ENCODE data around the gene MAPK8. TPM values are rescaled to one million over a fixed set of nuclear protein-coding genes. Genes with fewer than 3 reads are reported as not detected.

Gene MAPK8
- total and polyA plus RNA-seq, 4 donors = 75.8 to 107 (median 88.7) TPM

DNA sequence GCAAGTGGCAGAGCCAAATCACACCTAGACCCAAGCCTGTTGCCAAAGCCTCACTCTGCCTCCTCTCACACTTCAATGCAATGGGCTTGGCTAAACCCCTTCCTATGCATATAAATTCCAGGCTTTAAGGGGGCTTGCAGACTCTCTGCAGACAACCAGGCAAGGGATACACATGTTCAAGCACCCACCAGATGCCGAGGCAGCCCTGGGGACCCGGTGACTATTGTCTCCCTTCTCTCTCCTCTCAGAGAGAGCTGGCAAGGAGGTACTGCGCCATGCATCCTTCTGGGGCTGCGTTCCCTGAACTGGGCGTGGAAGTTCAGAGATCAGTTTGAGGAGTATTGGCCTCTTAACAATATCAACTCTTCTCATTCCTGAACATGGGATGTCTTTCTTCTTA lies 167.2 kb downstream of the MAPK8 start:
- Histone ChIP-seq H3K27me3 (ENCODE audit: control insufficient read depth, insufficient read depth, low read length) (no peaks in the 10 kb centered on the region), H3K4me3 (ENCODE audit: low read depth, low read length) (no peak overlapping the region), H3K36me3 (ENCODE audit: control insufficient read depth, insufficient read depth, low read length) (no peaks in the 10 kb centered on the region), H3K27ac (ENCODE audit: low read depth, low read length) (no peak overlapping the region), H3K9me3 (ENCODE audit: control insufficient read depth, insufficient read depth, low read length) (no peaks in the 10 kb centered on the region), H3K4me1 (ENCODE audit: control insufficient read depth, insufficient read depth, low read length) (peaks cover 25% of the 10 kb centered on the region)
- 85% methylated on average over 3 of the region's 5 CpGs for WGBS (ENCODE audit: insufficient coverage)
- DNase-seq (ENCODE audit: low read depth in 4 of 6, low spot score in 6 of 6) = no peak

DNA sequence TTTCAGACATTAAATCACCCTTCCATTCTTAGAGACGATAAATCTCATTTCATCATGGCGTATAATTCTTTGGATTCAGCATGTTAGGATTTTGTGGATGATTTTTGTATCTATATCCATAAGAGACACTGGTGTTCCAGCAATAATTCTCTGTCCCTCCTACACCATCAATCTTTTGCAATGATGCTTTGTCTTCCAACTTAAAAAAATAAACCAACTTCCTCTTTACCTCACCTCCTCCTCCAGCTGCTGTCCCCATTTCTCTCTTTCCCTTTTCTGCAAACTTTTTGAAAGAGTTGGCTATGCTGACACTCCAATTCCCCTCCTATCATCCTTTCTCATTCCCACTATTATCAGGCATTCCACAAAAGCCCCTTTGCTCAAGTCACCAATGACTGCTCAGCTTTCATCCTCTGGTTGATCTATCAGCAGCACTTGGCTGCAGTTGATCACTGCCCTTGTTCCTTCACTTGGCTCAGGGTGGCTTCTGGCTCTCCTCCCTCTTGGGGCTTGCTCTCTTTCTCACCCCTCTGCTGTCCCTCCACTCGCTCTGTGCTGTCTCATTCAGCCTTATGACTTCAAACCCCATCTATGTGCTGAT lies 168.4 kb downstream of the MAPK8 start:
- DNase-seq (ENCODE audit: low read depth in 4 of 6, low spot score in 6 of 6) = no peak
- H3K4me1 ChIP-seq (ENCODE audit: control insufficient read depth, insufficient read depth, low read length) = peaks cover 17% of the 10 kb centered on the region
- no peak overlapping the region for H3K27ac ChIP-seq (ENCODE audit: low read depth, low read length)
- no peaks in the 10 kb centered on the region for H3K27me3 ChIP-seq (ENCODE audit: control insufficient read depth, insufficient read depth, low read length)
- 50% methylated on average over 1 of the region's 3 CpGs for WGBS (ENCODE audit: insufficient coverage)
- no peaks in the 10 kb centered on the region for H3K9me3 ChIP-seq (ENCODE audit: control insufficient read depth, insufficient read depth, low read length)
- peaks cover 2% of the 10 kb centered on the region for H3K36me3 ChIP-seq (ENCODE audit: control insufficient read depth, insufficient read depth, low read length)
- no peak overlapping the region for H3K4me3 ChIP-seq (ENCODE audit: low read depth, low read length)

DNA sequence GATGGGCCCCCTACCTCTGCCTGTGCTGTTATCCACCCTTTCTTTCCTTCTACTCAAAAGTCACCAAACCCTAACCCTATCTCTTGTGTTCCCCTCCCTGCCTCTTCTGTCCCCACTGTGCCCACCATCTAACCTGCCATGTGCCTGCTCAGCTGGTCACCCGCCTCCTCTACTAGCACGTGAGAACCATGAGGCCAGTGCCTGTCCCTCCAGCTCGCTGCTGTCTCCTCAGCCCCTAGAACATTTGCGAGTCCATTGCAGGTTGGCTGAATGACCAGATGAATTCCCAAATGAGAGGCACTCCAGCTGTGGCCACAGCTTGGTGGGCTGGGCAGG lies 169.4 kb downstream of the MAPK8 start:
- Histone ChIP-seq H3K9me3 (ENCODE audit: control insufficient read depth, insufficient read depth, low read length) (no peaks in the 10 kb centered on the region), H3K27me3 (ENCODE audit: control insufficient read depth, insufficient read depth, low read length) (no peaks in the 10 kb centered on the region), H3K4me3 (ENCODE audit: low read depth, low read length) (no peak overlapping the region), H3K4me1 (ENCODE audit: control insufficient read depth, insufficient read depth, low read length) (peaks cover 12% of the 10 kb centered on the region), H3K36me3 (ENCODE audit: control insufficient read depth, insufficient read depth, low read length) (peaks cover 2% of the 10 kb centered on the region), H3K27ac (ENCODE audit: low read depth, low read length) (no peak overlapping the region)
- 94% methylated on average over 4 of the region's 4 CpGs for WGBS (ENCODE audit: insufficient coverage)
- DNase-seq (ENCODE audit: low read depth in 4 of 6, low spot score in 6 of 6) = no peak

DNA sequence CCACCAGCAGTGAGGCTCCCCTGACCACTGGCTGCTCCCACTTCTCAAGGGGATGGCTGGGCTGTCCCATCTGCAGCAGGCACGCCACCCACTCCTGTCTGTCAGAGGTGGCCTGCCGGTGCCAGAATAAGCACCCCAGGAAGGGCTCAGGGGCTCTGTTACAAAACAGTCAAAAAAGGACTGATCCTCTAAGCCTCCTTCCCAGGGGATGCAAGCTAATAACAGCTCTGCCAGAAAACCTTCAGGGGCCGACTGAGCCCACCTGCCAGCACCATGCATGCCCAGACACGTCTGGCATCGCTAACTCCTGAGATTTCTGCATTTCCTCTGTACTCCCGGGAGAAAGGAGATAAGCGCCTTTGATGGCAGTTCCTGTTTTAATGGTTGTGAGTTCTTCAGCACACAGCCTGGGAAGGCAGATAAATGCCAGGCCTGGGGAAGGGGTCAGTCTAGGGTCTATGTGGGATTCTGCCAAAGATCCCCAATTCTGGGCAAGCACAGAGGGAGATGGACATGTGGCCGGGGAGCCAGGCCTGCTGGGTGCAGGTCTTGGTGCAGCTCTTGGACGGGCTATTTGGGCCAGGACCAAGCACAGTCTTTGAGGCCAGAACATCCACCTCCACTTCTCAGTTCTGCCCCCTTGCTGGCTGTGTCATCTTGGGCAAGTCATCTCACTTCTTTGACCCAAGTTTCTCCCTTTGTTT lies 170.0 kb downstream of the MAPK8 start:
- H3K27ac ChIP-seq (ENCODE audit: low read depth, low read length) = no peak overlapping the region
- no peak overlapping the region for H3K4me3 ChIP-seq (ENCODE audit: low read depth, low read length)
- 83% methylated on average over 7 of the region's 9 CpGs for WGBS (ENCODE audit: insufficient coverage)
- H3K9me3 ChIP-seq (ENCODE audit: control insufficient read depth, insufficient read depth, low read length) = no peaks in the 10 kb centered on the region
- no peaks in the 10 kb centered on the region for H3K27me3 ChIP-seq (ENCODE audit: control insufficient read depth, insufficient read depth, low read length)
- H3K4me1 ChIP-seq (ENCODE audit: control insufficient read depth, insufficient read depth, low read length) = peaks cover 15% of the 10 kb centered on the region
- DNase-seq (ENCODE audit: low read depth in 4 of 6, low spot score in 6 of 6) = peak in 2 of 6 donors; percentile 35 to 51
- H3K36me3 ChIP-seq (ENCODE audit: control insufficient read depth, insufficient read depth, low read length) = peaks cover 2% of the 10 kb centered on the region

DNA sequence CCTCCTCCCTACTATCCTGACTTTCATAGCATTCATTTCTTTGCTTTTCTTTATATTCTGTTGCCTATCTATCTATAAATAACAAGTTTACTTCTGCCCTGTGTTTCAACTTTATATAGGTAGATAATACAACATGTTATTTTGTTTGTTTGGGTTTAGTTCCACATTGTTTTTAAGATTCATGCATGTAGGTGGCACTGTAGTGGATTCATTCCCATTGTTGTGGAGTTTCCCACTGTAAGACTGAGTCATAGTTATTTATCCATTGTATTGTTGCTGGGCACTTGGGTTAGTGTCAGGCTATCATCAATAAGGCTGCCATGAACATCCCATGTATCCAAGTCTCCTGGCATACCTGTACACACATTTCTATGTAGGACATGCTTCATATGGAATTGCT lies 170.7 kb downstream of the MAPK8 start:
- H3K27ac ChIP-seq (ENCODE audit: low read depth, low read length) = no peak overlapping the region
- H3K4me1 ChIP-seq (ENCODE audit: control insufficient read depth, insufficient read depth, low read length) = peaks cover 15% of the 10 kb centered on the region
- H3K27me3 ChIP-seq (ENCODE audit: control insufficient read depth, insufficient read depth, low read length) = no peaks in the 10 kb centered on the region
- no peak overlapping the region for H3K4me3 ChIP-seq (ENCODE audit: low read depth, low read length)
- peaks cover 2% of the 10 kb centered on the region for H3K36me3 ChIP-seq (ENCODE audit: control insufficient read depth, insufficient read depth, low read length)
- no peaks in the 10 kb centered on the region for H3K9me3 ChIP-seq (ENCODE audit: control insufficient read depth, insufficient read depth, low read length)
- no peak for DNase-seq (ENCODE audit: low read depth in 4 of 6, low spot score in 6 of 6)

DNA sequence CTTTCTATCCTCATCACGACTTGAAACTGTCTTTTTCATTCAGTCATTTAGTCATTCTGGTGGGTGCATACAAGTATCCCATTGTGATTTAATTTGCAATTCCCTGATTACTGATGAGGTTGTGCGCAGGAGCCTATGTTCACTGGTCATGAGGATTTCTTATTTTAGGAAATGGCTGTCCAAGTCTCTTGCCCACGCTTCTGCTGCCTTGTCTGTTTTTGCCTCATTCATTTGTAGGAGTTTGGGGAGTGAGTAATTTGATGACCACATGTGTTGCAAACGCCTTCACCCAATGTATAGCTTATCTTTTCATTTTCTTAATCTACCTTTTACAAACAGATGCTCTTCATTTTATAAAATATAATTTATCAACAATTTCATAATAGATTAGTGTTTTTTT lies 171.1 kb downstream of the MAPK8 start:
- 70% methylated on average over 1 of the region's 4 CpGs for WGBS (ENCODE audit: insufficient coverage)
- H3K27me3 ChIP-seq (ENCODE audit: control insufficient read depth, insufficient read depth, low read length) = no peaks in the 10 kb centered on the region
- no peaks in the 10 kb centered on the region for H3K9me3 ChIP-seq (ENCODE audit: control insufficient read depth, insufficient read depth, low read length)
- no peak overlapping the region for H3K4me3 ChIP-seq (ENCODE audit: low read depth, low read length)
- H3K4me1 ChIP-seq (ENCODE audit: control insufficient read depth, insufficient read depth, low read length) = peaks cover 15% of the 10 kb centered on the region
- DNase-seq (ENCODE audit: low read depth in 4 of 6, low spot score in 6 of 6) = no peak
- peaks cover 2% of the 10 kb centered on the region for H3K36me3 ChIP-seq (ENCODE audit: control insufficient read depth, insufficient read depth, low read length)
- no peak overlapping the region for H3K27ac ChIP-seq (ENCODE audit: low read depth, low read length)

DNA sequence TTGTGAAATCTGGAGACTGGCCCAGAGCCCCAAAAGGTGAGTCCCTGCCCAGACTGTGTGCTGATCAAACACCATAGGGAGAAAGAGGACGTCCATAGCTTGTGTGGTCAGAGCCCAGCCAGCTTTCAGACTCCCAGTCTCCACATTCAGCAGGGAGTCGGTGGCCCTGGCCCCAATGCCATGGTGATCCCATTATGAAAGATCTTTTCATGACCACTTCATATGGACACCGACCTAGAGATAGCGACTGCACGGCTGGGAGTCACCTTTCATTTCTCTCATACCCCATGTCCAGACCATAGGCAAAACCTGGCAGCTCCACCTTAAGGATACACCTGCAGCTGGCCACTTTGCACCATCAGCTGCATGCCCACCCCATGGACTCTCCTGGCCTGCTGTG lies 172.0 kb downstream of the MAPK8 start:
- H3K27ac ChIP-seq (ENCODE audit: low read depth, low read length) = no peak overlapping the region
- H3K9me3 ChIP-seq (ENCODE audit: control insufficient read depth, insufficient read depth, low read length) = no peaks in the 10 kb centered on the region
- WGBS (ENCODE audit: insufficient coverage) = 92% methylated on average over 5 of the region's 5 CpGs
- H3K4me1 ChIP-seq (ENCODE audit: control insufficient read depth, insufficient read depth, low read length) = peaks cover 15% of the 10 kb centered on the region
- no peaks in the 10 kb centered on the region for H3K27me3 ChIP-seq (ENCODE audit: control insufficient read depth, insufficient read depth, low read length)
- H3K4me3 ChIP-seq (ENCODE audit: low read depth, low read length) = no peak overlapping the region
- peaks cover 2% of the 10 kb centered on the region for H3K36me3 ChIP-seq (ENCODE audit: control insufficient read depth, insufficient read depth, low read length)
- DNase-seq (ENCODE audit: low read depth in 4 of 6, low spot score in 6 of 6) = no peak

DNA sequence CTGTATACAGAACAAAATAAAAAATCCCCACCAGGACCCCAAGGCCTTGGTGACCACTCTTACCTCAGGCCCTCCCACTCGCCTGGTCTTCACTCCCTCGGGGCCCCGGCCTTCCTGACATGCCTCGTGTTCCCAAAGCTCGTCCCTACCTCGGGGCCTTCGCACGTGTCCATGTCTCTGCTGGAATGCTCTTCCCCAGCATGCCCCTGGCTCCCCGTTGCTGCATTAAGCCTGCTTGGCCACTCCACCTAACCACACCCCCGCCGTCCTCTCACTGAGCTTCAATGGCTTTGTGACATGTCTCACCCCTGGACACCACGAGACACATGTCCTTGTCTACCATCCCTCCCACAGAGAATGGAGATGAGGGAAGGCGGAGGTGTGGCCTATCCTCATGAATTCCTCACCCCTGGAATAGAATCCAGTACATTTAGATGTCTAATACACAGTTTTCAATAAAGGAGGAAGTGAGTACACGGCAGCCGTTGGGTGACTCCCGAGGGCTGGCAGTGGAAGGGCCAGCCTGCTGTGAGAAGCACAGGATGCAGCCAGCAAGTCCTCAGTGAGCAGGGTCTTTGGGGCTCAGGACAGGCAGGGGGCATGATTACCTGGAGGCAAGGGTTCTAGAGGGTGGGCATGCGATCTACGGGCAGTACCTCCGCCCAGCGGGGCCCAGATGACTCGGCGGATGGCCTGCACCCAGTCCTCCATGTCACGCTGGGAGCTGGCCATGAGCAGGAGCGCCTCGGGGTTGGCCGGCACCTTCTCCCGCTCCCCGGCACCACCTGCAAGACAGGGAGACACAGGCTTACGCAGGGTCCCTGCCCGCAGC lies 172.7 kb downstream of the MAPK8 start:
- Histone ChIP-seq H3K27me3 (ENCODE audit: control insufficient read depth, insufficient read depth, low read length) (no peaks in the 10 kb centered on the region), H3K4me3 (ENCODE audit: low read depth, low read length) (no peak overlapping the region), H3K36me3 (ENCODE audit: control insufficient read depth, insufficient read depth, low read length) (peaks cover 2% of the 10 kb centered on the region), H3K27ac (ENCODE audit: low read depth, low read length) (no peak overlapping the region), H3K4me1 (ENCODE audit: control insufficient read depth, insufficient read depth, low read length) (peaks cover 15% of the 10 kb centered on the region), H3K9me3 (ENCODE audit: control insufficient read depth, insufficient read depth, low read length) (no peaks in the 10 kb centered on the region)
- no peak for DNase-seq (ENCODE audit: low read depth in 4 of 6, low spot score in 6 of 6)
- WGBS (ENCODE audit: insufficient coverage) = 87% methylated on average over 27 of the region's 30 CpGs

DNA sequence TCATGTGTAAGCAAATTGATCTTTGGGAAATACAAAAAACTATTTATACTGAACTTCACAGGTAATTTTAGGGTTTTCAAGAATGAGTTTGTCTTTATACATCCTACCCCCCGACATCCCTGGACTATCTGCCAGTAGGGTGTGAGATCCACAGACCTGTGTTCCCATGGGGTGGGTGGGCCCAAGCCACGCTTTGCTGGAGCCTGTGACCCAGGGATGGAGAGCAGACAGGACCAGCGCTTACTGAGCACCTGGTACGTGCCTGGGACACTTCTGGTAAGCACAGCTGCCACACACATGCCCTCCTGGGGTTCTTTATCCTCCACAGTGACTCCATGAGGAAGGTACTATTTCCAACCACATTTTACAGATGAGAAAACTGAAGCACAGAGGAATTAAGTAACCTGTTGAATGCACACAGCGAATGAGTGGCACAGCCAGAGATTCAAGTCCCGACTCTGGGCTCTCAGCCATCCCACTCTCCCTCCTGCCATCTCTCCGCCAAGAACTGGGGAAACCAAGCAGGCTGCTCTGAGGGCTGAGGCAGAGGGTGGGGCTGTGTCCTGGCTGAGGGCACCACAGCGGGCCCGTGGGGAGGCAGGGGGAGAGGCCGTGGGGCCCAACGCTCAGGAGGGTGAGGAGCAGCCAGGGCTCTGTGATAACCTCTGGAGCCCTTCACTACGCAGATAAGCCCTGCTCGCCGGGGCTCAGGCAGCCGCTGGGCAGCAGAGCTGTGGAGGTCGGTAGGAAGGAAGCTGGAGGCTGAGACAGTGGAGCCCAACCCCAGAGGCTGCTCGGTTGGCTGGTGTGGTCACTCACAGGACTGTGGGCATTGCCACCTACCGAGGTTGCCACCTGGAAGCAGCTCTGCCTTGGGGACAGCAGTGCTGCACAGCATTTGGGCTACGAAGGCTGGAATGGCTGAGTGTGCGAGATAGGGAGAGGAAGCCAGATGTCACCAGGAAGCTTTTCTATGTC lies 174.2 kb downstream of the MAPK8 start:
- WGBS (ENCODE audit: insufficient coverage) = 74% methylated on average over 18 of the region's 20 CpGs
- Histone ChIP-seq H3K4me1 (ENCODE audit: control insufficient read depth, insufficient read depth, low read length) (peaks cover 15% of the 10 kb centered on the region), H3K27me3 (ENCODE audit: control insufficient read depth, insufficient read depth, low read length) (no peaks in the 10 kb centered on the region), H3K4me3 (ENCODE audit: low read depth, low read length) (no peak overlapping the region), H3K9me3 (ENCODE audit: control insufficient read depth, insufficient read depth, low read length) (no peaks in the 10 kb centered on the region), H3K36me3 (ENCODE audit: control insufficient read depth, insufficient read depth, low read length) (peaks cover 2% of the 10 kb centered on the region), H3K27ac (ENCODE audit: low read depth, low read length) (no peak overlapping the region)
- no peak for DNase-seq (ENCODE audit: low read depth in 4 of 6, low spot score in 6 of 6)
